ENCODE measurements around the gene LALBA.
A peak's percentile ranks its signal among the peaks of the same experiment; 100 is the strongest.

The LALBA gene

DNA sequence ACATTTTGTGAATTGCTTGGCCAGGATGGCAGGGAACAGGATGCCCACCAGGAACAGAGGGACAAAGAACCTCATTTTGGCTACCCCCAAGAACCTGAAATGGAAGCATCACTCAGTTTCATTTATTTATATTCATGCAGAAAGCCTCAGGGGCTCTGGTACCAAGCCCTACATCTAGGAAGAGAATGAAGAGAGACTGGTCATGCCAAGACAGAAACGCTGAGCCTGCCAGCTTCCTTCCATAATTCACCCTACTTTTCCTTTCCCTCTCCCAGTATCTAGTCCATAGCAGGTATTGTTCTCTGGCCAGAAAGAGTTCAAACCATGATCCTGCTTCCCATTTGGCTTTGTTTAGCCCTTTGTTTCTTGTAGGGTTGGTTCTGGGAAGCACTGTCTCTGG lies at the start of gene LALBA:
Gene LALBA, minus strand, starts transcription at position 101 of the 400 bp plus-strand sequence. Its CDS starts 26 bp downstream, at position 75.
- intact Hi-C loops (cut with DNase I; ENCODE audit: low total_unique reads) = no loop called here
- Histone ChIP-seq H3K27me3 (no peaks in the 10 kb centered on the region), H3K36me3 (no peaks in the 10 kb centered on the region), H3K27ac (no peak within 1 kb of the TSS), H3K4me1 (no peaks in the 10 kb centered on the region), H3K4me3 (no peak within 1 kb of the TSS), H3K9me3 (no peaks in the 10 kb centered on the region)
- TF ChIP-seq, protein P1, sequence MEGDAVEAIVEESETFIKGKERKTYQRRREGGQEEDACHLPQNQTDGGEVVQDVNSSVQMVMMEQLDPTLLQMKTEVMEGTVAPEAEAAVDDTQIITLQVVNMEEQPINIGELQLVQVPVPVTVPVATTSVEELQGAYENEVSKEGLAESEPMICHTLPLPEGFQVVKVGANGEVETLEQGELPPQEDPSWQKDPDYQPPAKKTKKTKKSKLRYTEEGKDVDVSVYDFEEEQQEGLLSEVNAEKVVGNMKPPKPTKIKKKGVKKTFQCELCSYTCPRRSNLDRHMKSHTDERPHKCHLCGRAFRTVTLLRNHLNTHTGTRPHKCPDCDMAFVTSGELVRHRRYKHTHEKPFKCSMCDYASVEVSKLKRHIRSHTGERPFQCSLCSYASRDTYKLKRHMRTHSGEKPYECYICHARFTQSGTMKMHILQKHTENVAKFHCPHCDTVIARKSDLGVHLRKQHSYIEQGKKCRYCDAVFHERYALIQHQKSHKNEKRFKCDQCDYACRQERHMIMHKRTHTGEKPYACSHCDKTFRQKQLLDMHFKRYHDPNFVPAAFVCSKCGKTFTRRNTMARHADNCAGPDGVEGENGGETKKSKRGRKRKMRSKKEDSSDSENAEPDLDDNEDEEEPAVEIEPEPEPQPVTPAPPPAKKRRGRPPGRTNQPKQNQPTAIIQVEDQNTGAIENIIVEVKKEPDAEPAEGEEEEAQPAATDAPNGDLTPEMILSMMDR (IDR thresholded peaks at IDR 0.05) = no peak
- no peak for DNase-seq

GRCh38 chr12:48618541-48618940 lies 48.7 kb upstream of the LALBA start:
- Histone ChIP-seq H3K4me1 (no peaks in the 10 kb centered on the region), H3K4me3 (no peak overlapping the region), H3K9me3 (peaks cover 0 to 11% (median 4%) of the 10 kb centered on the region in 3 donors), H3K36me3 (no peaks in the 10 kb centered on the region), H3K27me3 (peaks cover 0 to 14% of the 10 kb centered on the region in 2 donors), H3K27ac (no peak overlapping the region)
- TF ChIP-seq, protein P1 (IDR thresholded peaks at IDR 0.05) = peak; percentile 81 to 95
- intact Hi-C loops (cut with DNase I; ENCODE audit: low total_unique reads) = no loop called here
- DNase-seq = peak; percentile 55 to 70

DNA sequence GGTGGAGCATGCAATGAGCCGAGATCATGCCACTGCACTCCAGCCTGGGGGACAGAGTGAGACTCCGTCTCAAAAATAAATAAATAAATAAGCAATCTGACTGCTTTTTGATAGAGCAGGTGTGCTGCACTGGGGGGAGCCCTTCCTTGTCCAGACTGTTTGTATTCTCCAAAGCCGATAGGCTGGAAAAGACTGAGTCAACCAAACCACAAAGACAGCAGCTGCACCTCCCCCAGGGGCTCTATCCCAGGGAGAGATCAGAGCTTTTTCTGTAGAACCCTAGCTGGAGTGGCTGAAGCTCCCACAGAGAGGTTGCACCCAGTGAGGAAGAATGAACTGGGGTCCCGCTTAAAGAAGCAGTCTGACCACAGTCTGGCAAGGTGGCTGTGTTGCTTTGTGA lies 45.8 kb upstream of the LALBA start:
- H3K27ac ChIP-seq = no peak overlapping the region
- no peaks in the 10 kb centered on the region for H3K4me1 ChIP-seq
- H3K4me3 ChIP-seq = no peak overlapping the region
- TF ChIP-seq, protein P1 (IDR thresholded peaks at IDR 0.05) = no peak
- peaks cover 0 to 14% of the 10 kb centered on the region in 2 donors for H3K27me3 ChIP-seq
- peaks cover 0 to 14% (median 7%) of the 10 kb centered on the region in 3 donors for H3K9me3 ChIP-seq
- H3K36me3 ChIP-seq = no peaks in the 10 kb centered on the region
- intact Hi-C loops (cut with DNase I; ENCODE audit: low total_unique reads) = no loop called here
- DNase-seq = no peak

DNA sequence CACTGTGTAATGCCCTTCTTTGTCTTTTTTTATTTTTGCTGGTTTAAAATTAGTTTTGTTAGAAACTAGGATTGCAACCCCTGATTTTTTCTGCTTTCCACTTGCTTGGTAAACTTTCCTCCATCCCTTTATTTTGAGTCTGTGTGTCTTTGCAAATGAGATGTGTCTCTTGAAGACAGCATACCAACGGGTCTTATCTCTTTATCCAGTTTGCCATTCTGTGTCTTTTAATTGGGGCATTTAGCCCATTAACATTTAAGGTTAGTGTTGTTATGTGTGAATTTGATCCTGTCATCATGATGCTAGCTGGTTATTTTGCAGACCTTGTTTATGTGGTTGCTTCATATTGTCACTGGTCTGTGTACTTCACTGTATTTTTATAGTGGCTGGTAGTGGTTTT lies 43.5 kb upstream of the LALBA start:
- H3K9me3 ChIP-seq = peaks cover 0 to 22% (median 7%) of the 10 kb centered on the region in 3 donors
- H3K36me3 ChIP-seq = no peaks in the 10 kb centered on the region
- intact Hi-C loops (cut with DNase I; ENCODE audit: low total_unique reads) = no loop called here
- TF ChIP-seq, protein P1 (IDR thresholded peaks at IDR 0.05) = no peak
- peaks cover 0 to 10% of the 10 kb centered on the region in 2 donors for H3K27me3 ChIP-seq
- no peak overlapping the region for H3K4me3 ChIP-seq
- no peaks in the 10 kb centered on the region for H3K4me1 ChIP-seq
- no peak overlapping the region for H3K27ac ChIP-seq
- DNase-seq = no peak

DNA sequence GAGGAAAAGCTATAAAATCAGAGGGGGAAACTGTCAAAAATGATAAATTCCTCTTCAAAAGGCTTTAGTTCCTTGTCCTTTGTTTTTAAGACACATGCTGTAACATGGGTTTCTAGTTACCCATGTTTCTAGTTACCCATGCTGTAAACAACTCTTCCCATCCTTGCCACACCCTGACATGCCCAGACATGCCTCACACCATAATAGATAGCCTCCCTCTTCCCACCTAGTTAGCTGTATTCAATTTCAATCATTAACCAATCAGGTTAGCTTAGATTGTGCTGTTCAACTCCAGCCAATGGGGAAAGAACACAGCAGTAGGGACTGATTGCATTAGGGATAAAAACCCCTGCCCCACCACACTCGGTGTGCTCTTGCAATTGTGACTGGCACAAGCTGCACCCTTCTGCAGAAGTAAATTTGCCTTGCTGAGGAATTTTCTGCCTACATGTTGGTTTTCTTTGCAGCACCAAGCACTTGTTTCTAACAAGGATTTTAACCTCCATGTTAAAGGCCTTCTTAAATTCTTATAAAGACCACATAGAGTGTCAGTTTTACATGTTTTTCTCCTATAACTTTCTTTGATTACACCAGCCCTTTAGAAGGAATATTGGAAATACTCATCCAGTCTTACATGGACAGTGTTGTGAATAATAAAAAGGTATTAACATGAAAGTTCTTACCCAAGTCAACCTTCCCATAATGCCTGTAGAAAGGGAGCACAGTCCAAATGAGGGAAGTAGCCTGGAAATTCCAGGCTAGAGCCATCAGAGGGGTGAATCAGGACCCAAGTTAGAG lies 32.5 kb upstream of the LALBA start:
- no peaks in the 10 kb centered on the region for H3K36me3 ChIP-seq
- no peaks in the 10 kb centered on the region for H3K27me3 ChIP-seq
- no peak overlapping the region for H3K4me3 ChIP-seq
- TF ChIP-seq, protein P1 (IDR thresholded peaks at IDR 0.05) = no peak
- H3K4me1 ChIP-seq = no peaks in the 10 kb centered on the region
- H3K9me3 ChIP-seq = peaks cover 0 to 30% (median 22%) of the 10 kb centered on the region in 3 donors
- DNase-seq = no peak
- intact Hi-C loops (cut with DNase I; ENCODE audit: low total_unique reads) = no loop called here
- H3K27ac ChIP-seq = no peak overlapping the region

Data from tibial artery (tissue), 4 donors.